ENCODE results near the gene ERI3. TPM values are rescaled to one million over a fixed set of nuclear protein-coding genes. Genes with fewer than 3 reads are reported as not detected.

Gene ERI3
- total RNA-seq, 2 donors from 2014 or later = 26.3 to 58.8 TPM

DNA sequence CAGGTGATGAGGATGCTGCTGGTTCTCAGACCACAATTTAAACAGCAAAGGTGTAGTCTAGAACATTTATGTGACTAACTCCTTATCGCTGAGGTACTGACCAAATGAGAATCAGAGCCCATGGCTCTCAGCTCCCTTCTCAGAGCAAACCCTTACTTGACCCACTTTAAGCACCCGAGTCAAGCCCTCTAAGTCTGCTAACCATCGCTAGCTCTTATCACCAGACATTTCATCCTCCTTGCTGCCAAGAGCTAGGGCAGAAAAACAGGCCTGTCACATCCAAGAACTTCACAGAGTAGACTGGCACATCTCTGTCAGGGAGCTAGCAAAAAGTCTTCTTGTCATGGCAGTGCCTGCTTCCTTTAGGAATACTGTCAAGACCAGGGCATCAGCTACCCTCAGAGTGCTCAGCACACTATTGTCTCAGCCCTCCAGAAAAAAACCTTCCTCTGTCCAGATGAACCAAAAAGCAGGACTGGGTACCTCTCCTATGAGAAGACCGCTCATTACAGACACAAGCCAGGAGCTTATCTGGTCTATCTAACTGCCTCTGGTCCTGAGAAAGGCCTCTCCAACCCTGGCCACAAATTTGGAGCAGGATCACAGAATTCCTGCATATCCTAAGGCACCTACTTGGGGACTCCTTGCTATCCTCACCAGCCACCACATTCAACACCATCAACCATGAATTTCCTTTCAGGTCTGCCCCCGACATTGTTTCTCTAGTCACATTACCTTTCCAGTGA, 26.2 kb downstream of the ERI3 start:
- no peak overlapping the region for H3K27ac Mint-ChIP-seq
- ATAC-seq = no peak
- no peaks in the 10 kb centered on the region for H3K9me3 Mint-ChIP-seq
- DNase-seq (ENCODE audit: low spot score in 2 of 2) = no peak
- H3K36me3 Mint-ChIP-seq = peaks cover 4 to 5% of the 10 kb centered on the region in 2 donors

GRCh38 chr1:44327679-44328491, 27.2 kb downstream of the ERI3 start:
- H3K36me3 Mint-ChIP-seq = peaks cover 4 to 5% of the 10 kb centered on the region in 2 donors
- H3K9me3 Mint-ChIP-seq = no peaks in the 10 kb centered on the region
- no peak overlapping the region for H3K27ac Mint-ChIP-seq
- DNase-seq (ENCODE audit: low spot score in 2 of 2) (no peak), ATAC-seq (no peak)

- H3K36me3 Mint-ChIP-seq = no peaks in the 10 kb centered on the region
- no peak for ATAC-seq
- no peak for DNase-seq (ENCODE audit: low spot score in 2 of 2)
- H3K9me3 Mint-ChIP-seq = no peaks in the 10 kb centered on the region
- no peak overlapping the region for H3K27ac Mint-ChIP-seq
These were observed 28.1 kb downstream of the ERI3 start for GRCh38 chr1:44326821-44327465.

DNA sequence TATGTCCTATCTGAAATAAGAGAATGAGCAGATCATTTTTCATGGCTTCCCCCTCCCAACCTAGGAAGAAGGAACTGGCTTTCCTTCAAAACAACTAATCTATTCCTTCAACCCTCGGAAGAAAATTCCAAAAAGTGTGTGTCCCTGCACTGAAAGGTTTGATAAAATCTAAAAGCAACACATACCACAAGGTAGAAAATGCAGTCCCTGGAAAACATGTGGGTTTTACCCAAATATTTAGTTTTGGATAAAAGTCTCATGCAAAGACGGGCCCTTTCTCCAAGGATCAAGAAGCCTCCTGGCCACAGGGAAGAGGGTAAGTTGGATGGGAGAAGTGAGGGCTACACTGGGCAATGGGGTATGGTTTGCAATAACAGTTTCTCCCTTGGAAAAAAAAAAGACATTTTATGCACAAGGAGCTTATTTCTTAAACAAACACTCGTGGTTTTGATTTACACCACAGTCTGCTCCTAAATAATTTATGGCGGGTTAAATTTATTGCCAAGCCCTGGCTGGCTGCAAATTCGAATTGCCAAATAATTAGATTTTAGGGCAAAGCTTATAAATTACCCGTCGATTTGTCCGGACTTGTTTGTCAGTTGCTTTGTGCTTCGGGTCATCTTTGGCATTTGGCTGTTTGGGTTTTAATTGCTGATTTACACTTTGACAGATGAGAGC, 28.9 kb downstream of the ERI3 start:
- ATAC-seq (no peak), DNase-seq (ENCODE audit: low spot score in 2 of 2) (no peak)
- no peaks in the 10 kb centered on the region for H3K36me3 Mint-ChIP-seq
- no peaks in the 10 kb centered on the region for H3K9me3 Mint-ChIP-seq
- H3K27ac Mint-ChIP-seq = peak overlapping the region in 1 of 2 donors; percentile 18

- DNase-seq (ENCODE audit: low spot score in 2 of 2) (no peak), ATAC-seq (no peak)
- H3K36me3 Mint-ChIP-seq = peaks cover 0 to 2% of the 10 kb centered on the region in 2 donors
- H3K9me3 Mint-ChIP-seq = no peaks in the 10 kb centered on the region
- H3K27ac Mint-ChIP-seq = peak overlapping the region in 1 of 2 donors; percentile 14
These were observed 31.1 kb downstream of the ERI3 start for GRCh38 chr1:44323947-44324346.

DNA sequence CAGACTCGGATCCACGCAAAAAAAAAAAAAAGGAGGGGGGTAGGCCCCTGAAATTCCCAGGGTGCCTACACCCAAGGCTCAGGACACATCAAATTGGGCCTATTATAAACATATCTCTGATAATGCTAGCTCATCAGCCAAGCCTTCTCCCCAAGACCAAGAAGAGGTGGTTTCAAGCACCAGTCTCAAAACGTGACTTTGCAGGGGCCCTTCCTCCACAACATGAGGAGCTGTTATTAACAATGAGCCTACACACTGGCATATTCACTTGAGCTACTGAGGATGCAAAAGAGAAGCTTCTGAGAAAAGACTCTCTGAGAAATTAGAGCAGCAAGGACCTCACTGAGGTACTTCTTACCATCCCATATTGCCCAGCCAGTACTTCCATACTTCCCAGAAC, 32.7 kb downstream of the ERI3 start:
- DNase-seq (ENCODE audit: low spot score in 2 of 2) = no peak
- H3K9me3 Mint-ChIP-seq = no peaks in the 10 kb centered on the region
- H3K27ac Mint-ChIP-seq = no peak overlapping the region
- peaks cover 0 to 12% of the 10 kb centered on the region in 2 donors for H3K36me3 Mint-ChIP-seq
- ATAC-seq = no peak

- no peak for ATAC-seq
- Mint-ChIP-seq H3K27ac (no peak overlapping the region), H3K36me3 (peaks cover 0 to 12% of the 10 kb centered on the region in 2 donors), H3K9me3 (no peaks in the 10 kb centered on the region)
- DNase-seq (ENCODE audit: low spot score in 2 of 2) = no peak
These were observed 33.6 kb downstream of the ERI3 start for GRCh38 chr1:44321466-44321865.

- peaks cover 0 to 12% of the 10 kb centered on the region in 2 donors for H3K36me3 Mint-ChIP-seq
- peak in 1 of 2 donors; percentile 34 for ATAC-seq
- peak in 1 of 2 donors; percentile 68 for DNase-seq (ENCODE audit: low spot score in 2 of 2)
- no peaks in the 10 kb centered on the region for H3K9me3 Mint-ChIP-seq
- peak overlapping the region in 1 of 2 donors; percentile 68 for H3K27ac Mint-ChIP-seq
These were observed 36.7 kb downstream of the ERI3 start for GRCh38 chr1:44318097-44319088.

GRCh38 chr1:44316231-44316759, 38.8 kb downstream of the ERI3 start:
- ATAC-seq (peak in 1 of 2 donors; percentile 79), DNase-seq (ENCODE audit: low spot score in 2 of 2) (peak in 1 of 2 donors; percentile 7)
- Mint-ChIP-seq H3K9me3 (no peaks in the 10 kb centered on the region), H3K36me3 (peaks cover 0 to 21% of the 10 kb centered on the region in 2 donors), H3K27ac (no peak overlapping the region)

GRCh38 chr1:44315521-44315920, 39.5 kb downstream of the ERI3 start:
- no peaks in the 10 kb centered on the region for H3K9me3 Mint-ChIP-seq
- DNase-seq (ENCODE audit: low spot score in 2 of 2) (no peak), ATAC-seq (no peak)
- H3K36me3 Mint-ChIP-seq = peaks cover 0 to 27% of the 10 kb centered on the region in 2 donors
- H3K27ac Mint-ChIP-seq = no peak overlapping the region

DNA sequence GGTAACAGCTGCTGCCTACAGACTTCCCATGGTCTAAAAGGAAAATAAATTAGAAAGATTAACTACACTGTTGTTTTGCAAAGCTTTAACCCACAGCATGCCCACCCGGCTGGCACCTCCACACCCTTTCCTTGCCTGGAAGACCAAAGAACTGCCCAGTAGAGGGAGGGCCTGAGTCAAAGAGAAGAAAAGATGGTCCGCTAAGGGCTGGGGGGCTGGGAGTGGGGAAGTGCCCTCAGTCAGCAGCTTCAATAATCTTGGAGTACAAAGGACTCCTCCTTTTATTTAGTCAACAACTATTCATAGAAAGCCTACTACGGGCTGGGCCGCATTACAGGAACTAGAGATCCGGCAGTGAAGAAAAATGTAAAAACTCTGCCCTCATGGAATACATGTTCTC, 40.6 kb downstream of the ERI3 start:
- H3K9me3 Mint-ChIP-seq = no peaks in the 10 kb centered on the region
- peaks cover 0 to 33% of the 10 kb centered on the region in 2 donors for H3K36me3 Mint-ChIP-seq
- peak overlapping the region in 1 of 2 donors; percentile 29 for H3K27ac Mint-ChIP-seq
- ATAC-seq (no peak), DNase-seq (ENCODE audit: low spot score in 2 of 2) (no peak)

DNA sequence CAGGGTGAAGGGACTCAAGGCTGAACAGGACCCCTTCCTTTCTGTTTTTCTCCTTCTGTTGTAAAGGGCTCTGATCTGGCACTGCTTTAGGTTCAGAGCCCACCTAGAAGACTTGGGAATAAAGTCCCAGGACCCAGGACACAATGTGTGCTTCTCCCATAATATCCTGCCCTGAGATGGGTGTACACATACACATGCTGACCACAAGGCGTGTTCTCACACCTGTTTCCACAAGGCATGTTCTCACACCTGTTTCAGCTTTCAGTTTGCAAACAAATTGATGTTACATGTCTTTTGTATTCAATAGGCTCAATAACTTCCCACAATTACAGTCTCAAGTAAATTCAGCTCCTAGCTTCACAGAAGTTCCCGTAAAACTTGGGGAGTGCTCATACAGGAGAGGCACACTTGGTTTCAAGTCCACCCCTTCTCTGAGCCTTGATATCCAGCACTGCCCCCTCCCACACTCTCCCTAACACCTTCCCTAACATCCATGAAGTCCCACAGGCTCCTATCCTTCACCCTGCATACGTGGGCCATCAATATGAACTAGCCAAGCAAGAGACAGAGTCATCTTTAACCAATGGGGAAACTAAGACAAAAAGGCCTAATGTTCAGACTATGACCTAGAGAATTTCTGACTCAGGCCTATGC, 41.7 kb downstream of the ERI3 start:
- peaks cover 0 to 28% of the 10 kb centered on the region in 2 donors for H3K36me3 Mint-ChIP-seq
- H3K9me3 Mint-ChIP-seq = no peaks in the 10 kb centered on the region
- DNase-seq (ENCODE audit: low spot score in 2 of 2) (no peak), ATAC-seq (no peak)
- peak overlapping the region in 1 of 2 donors; percentile 93 for H3K27ac Mint-ChIP-seq

DNA sequence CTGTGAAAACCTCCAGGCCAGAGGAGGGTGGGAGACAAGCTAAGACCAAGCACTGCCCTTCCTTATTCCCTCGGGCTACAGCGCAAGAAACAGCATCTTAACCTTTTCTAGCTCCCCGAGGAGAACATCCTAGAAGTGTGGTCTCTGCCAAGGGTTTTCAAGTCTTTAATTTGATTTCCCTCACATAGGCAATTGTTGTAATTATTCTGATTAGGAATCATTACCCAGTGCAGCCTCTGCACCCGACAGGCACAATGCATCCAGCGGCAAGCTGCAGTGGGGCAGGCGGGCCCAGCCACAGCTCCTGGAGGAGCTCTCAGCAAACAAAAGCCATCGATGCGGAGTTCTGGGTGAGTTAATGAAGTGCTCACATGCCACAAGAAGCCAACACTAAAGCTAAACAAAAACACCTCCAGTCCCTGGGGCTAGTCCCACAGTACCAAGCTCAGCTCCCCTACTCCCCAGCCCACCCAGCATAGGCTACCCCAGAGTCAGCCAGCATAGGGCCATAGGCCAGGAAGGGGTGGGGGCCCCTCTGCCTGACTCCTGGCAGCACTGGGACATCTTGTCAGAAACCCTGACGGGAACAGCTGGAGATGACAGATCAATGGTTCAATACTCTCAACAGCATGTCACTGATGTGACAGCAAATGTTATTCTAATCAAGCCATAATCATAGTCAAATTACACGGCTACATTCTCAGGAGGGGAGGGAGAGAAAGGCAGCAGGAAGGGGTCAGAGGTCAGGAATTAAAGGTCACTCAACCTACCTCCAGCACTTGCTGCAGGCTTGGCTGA, 42.5 kb downstream of the ERI3 start:
- ATAC-seq = no peak
- no peak overlapping the region for H3K27ac Mint-ChIP-seq
- no peaks in the 10 kb centered on the region for H3K9me3 Mint-ChIP-seq
- H3K36me3 Mint-ChIP-seq = peaks cover 0 to 30% of the 10 kb centered on the region in 2 donors
- no peak for DNase-seq (ENCODE audit: low spot score in 2 of 2)

- Mint-ChIP-seq H3K9me3 (no peaks in the 10 kb centered on the region), H3K36me3 (peaks cover 5 to 48% of the 10 kb centered on the region in 2 donors), H3K27ac (peak overlapping the region in 1 of 2 donors; percentile 79)
- no peak for DNase-seq (ENCODE audit: low spot score in 2 of 2)
- ATAC-seq = no peak
These were observed 45.1 kb downstream of the ERI3 start for GRCh38 chr1:44310006-44310405.

All from activated naive CD4-positive, alpha-beta T cell treated with anti-CD3 and anti-CD28 coated beads, Interleukin-2, amount 50 U/mL, for 72 hours (primary cell).